ENCODE data around the gene PDAP1. TPM values are rescaled to one million over a fixed set of nuclear protein-coding genes. Genes with fewer than 3 reads are reported as not detected.

Gene PDAP1
- total and polyA plus RNA-seq, 7 donors: 84.5 to 194 (median 89.5) TPM

DNA sequence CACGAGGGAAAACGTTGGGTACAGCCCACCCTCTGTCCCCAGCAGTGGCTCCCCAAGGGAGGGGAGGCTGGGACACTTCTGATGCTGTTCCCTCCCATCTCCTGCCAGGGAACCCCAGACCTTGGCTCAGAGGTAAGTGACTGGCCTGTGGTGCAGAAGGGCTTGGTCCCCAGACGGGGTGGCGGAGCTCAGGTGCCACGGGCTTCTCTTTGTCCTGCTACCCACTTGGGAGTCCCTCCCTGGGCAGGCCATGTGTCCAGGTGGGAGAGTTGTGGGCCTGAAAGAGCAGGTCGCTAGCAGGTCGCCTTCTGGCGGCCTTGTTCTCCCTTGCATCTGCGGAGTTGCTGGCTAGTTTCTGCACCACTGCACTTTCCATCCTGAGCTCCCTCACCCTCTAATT is 47.5 kb upstream of the PDAP1 start:
- H3K4me3 ChIP-seq: no peak overlapping the region
- intact Hi-C loops (cut with DNase I): no loop called here
- WGBS, 2 donors: 76 to 83% methylated on average over 9 of the region's 9 CpGs
- H3K4me1 ChIP-seq: peaks cover 0 to 12% (median 3%) of the 10 kb centered on the region in 4 donors
- no peaks in the 10 kb centered on the region for H3K9me3 ChIP-seq
- H3K27me3 ChIP-seq: no peaks in the 10 kb centered on the region
- H3K27ac ChIP-seq: no peak overlapping the region
- peaks cover 9 to 91% (median 45%) of the 10 kb centered on the region in 4 donors for H3K36me3 ChIP-seq
- no peak for DNase-seq
- TF ChIP-seq POLR2A (IDR thresholded peaks at IDR 0.05) (no peak), POLR2AphosphoS5 (IDR thresholded peaks at IDR 0.05) (no peak), EP300 (IDR thresholded peaks at IDR 0.05) (no peak)
- TF ChIP-seq, protein P1, sequence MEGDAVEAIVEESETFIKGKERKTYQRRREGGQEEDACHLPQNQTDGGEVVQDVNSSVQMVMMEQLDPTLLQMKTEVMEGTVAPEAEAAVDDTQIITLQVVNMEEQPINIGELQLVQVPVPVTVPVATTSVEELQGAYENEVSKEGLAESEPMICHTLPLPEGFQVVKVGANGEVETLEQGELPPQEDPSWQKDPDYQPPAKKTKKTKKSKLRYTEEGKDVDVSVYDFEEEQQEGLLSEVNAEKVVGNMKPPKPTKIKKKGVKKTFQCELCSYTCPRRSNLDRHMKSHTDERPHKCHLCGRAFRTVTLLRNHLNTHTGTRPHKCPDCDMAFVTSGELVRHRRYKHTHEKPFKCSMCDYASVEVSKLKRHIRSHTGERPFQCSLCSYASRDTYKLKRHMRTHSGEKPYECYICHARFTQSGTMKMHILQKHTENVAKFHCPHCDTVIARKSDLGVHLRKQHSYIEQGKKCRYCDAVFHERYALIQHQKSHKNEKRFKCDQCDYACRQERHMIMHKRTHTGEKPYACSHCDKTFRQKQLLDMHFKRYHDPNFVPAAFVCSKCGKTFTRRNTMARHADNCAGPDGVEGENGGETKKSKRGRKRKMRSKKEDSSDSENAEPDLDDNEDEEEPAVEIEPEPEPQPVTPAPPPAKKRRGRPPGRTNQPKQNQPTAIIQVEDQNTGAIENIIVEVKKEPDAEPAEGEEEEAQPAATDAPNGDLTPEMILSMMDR (IDR thresholded peaks at IDR 0.05): no peak

DNA sequence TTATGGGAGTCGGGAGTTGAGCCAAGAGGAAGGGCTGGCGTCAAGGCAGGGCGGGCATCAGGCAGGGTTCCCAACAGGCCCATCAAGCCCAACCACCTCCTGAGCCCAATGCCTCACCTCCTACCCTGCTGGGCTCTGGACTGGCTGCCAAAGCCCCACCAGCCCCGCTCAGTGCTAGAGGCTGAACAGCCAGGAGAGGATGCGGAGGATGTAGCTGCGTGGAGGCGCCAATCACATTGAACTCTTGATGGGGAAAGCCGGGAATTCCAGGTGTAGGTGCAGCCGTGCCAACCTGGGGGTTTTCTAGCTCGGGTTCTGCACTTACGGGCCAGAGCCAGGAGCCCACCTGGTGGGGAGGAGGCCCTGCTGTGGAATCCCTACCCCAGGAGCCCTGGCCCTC is 44.7 kb upstream of the PDAP1 start:
- Histone ChIP-seq H3K36me3 (peaks cover 34 to 100% (median 49%) of the 10 kb centered on the region in 4 donors), H3K4me1 (no peaks in the 10 kb centered on the region), H3K9me3 (no peaks in the 10 kb centered on the region), H3K27me3 (no peaks in the 10 kb centered on the region), H3K27ac (no peak overlapping the region), H3K4me3 (no peak overlapping the region)
- intact Hi-C loops (cut with DNase I): no loop called here
- TF ChIP-seq POLR2AphosphoS5 (IDR thresholded peaks at IDR 0.05) (no peak), POLR2A (IDR thresholded peaks at IDR 0.05) (no peak), EP300 (IDR thresholded peaks at IDR 0.05) (no peak)
- TF ChIP-seq, protein P1 (IDR thresholded peaks at IDR 0.05): no peak
- WGBS, 2 donors: 89 to 93% methylated on average over 11 of the region's 11 CpGs
- DNase-seq: no peak

DNA sequence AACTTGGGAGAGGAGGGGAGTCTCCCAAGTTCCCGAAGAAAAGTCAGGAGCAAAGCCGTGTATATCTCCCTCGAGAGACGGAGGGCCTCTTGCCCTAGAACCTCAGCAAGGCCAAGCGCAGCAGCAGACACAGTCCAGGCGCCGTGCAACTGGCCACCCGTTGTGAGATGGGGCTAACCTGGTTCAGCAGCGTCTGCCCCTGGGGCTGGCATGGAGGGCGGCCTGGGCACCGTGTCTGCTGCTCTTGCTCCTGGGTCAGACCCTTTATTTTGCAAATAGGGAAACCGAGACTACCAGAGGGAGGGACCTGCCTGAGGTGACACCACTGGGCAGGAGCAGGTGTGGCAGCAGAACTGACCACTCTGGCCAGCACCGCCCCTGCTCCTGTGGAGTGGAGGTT is 44.1 kb upstream of the PDAP1 start:
- TF ChIP-seq, protein P1 (IDR thresholded peaks at IDR 0.05): no peak
- no peak for TF ChIP-seq POLR2A (IDR thresholded peaks at IDR 0.05)
- no peak for TF ChIP-seq EP300 (IDR thresholded peaks at IDR 0.05)
- Histone ChIP-seq H3K27me3 (no peaks in the 10 kb centered on the region), H3K36me3 (peaks cover 35 to 100% (median 49%) of the 10 kb centered on the region in 4 donors), H3K4me1 (no peaks in the 10 kb centered on the region), H3K4me3 (no peak overlapping the region), H3K9me3 (no peaks in the 10 kb centered on the region), H3K27ac (no peak overlapping the region)
- intact Hi-C loops (cut with DNase I): no loop called here
- DNase-seq: no peak
- 93 to 95% methylated on average over 13 of the region's 13 CpGs for WGBS, 2 donors

DNA sequence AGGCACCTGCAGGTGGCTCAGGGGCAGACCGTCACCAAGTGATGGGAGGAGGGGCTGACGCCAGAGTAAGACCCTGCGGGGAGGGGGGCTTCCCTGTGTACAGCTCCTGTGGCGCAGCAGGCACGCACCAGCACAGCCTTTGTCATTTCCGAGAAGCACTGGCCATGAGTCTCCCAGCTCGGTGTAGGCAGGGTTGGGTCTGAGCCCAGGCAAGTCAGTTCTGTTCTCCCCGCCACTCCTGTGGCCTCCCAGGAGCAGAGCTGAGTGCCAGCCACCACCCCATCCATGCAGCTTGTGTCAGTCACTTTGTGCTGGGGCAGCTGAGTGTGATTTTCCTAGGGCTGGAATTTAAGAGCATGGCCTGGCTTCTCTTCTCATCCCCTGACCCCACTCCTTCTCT is 43.5 kb upstream of the PDAP1 start:
- Histone ChIP-seq H3K4me1 (no peaks in the 10 kb centered on the region), H3K4me3 (no peak overlapping the region), H3K27me3 (no peaks in the 10 kb centered on the region), H3K27ac (no peak overlapping the region), H3K36me3 (peaks cover 33 to 98% (median 44%) of the 10 kb centered on the region in 4 donors), H3K9me3 (no peaks in the 10 kb centered on the region)
- intact Hi-C loops (cut with DNase I): no loop called here
- no peak for TF ChIP-seq POLR2AphosphoS5 (IDR thresholded peaks at IDR 0.05)
- WGBS, 2 donors: 95% methylated on average over 8 of the region's 8 CpGs
- DNase-seq: no peak

DNA sequence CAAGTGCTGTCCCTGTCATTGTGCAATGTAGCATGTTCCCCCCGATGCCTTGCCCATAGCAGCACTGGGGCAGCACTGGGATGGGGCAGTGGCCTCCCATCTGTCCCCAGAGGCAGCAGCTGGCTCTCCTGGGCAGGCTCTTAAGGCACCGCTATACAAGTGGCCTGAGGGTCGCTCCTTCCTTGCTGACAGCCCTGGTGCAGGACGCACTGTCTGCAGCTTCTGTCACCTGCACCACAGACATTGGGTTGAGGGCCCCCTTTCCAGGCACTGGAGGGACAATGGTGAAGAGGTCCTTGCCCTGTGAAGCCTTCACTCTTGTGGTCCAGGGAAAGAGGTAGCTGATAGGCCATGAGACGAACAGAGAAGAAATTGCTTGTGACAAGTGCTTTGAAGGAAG is 40.9 kb upstream of the PDAP1 start:
- Histone ChIP-seq H3K27ac (no peak overlapping the region), H3K36me3 (peaks cover 37 to 97% (median 46%) of the 10 kb centered on the region in 4 donors), H3K27me3 (no peaks in the 10 kb centered on the region), H3K9me3 (no peaks in the 10 kb centered on the region), H3K4me1 (no peaks in the 10 kb centered on the region), H3K4me3 (no peak overlapping the region)
- TF ChIP-seq, protein P1 (IDR thresholded peaks at IDR 0.05): no peak
- TF ChIP-seq POLR2A (IDR thresholded peaks at IDR 0.05): no peak
- TF ChIP-seq EP300 (IDR thresholded peaks at IDR 0.05): no peak
- TF ChIP-seq POLR2AphosphoS5 (IDR thresholded peaks at IDR 0.05): no peak
- WGBS, 2 donors: 94 to 95% methylated on average over 5 of the region's 5 CpGs
- no peak for DNase-seq
- intact Hi-C loops (cut with DNase I): no loop called here

Measured in sigmoid colon (tissue), 7 donors.